Erythroblast (primary cell): ENCODE data around the gene REPIN1.

Experiments used
- DNase-seq, 2 experiments: peaks; one replicate each; lab custom pipeline; 2025; lab: John Stamatoyannopoulos, UW
- GATA1 ChIP-seq: IDR thresholded peaks from 2 replicates; pipeline ENCODE4 v1.6.1; 2011; ENCODE audit warnings: low read depth, mild to moderate bottlenecking, control low read depth, low read length, moderate library complexity
- POLR2A ChIP-seq: IDR thresholded peaks from 2 replicates; pipeline ENCODE4 v1.6.1; 2011; ENCODE audit warnings: mild to moderate bottlenecking, low read length

Gene REPIN1

GRCh38 chr7:150341263-150342120 is 27.1 kb upstream of the REPIN1 start, which contains the start of gene RARRES2:
Gene RARRES2, minus strand, starts transcription at chr7:150341629. Its CDS starts 1,020 bp downstream, at chr7:150340609.
- DNase-seq, result no peak
- TF ChIP-seq GATA1, result no peak
- no peak for TF ChIP-seq POLR2A

DNA sequence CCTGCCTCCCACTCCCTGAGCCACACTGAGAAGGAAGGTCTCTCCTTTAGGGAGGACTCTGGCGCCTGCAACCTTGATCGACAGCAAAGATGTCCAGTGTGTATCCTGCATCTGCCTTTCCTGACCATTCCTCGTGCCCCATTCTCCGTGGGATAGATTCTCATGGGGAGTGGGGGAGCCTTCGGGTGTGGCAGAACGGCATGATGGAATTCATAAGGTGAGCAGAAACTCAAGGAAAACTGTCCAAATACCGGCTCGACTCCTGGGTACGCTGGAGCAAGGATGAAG is 26.6 kb upstream of the REPIN1 start:
- DNase-seq, result no peak
- TF ChIP-seq POLR2A (no peak), GATA1 (no peak)

DNA sequence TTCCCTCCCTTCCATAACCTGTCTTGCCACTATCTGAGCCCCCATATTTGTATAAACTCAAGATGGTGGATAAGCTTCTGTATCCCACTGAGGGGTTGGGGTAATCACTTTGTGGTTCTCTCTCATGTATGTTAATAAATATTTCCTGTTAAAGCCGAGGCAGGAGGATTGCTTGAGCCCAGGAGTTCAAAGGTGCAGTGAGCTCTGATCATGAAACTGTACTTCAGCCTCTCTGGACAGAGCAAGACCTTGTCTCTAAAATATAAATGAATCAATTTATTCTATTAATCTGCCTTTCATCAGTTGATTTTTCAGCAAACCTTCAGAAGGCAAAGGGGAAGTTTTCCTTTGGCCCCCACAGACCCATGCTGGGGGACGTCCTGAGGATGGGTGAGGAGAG is 25.4 kb upstream of the REPIN1 start:
- no peak for TF ChIP-seq GATA1
- no peak for TF ChIP-seq POLR2A
- no peak for DNase-seq

DNA sequence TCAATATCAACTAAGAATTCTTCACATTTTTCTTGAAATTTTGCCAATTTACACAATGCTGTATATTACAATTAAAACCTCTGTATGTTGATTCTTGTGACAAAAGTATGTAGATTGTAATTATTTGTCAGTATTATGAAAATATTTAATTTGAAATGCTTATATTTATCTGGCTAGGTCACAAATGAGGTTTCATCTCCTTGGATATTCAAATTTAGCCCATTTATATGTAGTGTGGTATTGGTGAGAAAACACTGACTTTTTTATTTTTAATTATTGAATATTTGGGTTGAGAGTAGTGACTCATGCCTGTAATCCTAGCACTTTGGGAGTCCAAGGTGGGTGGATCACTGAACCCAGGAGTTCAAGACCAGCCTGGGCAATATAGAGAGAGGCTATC is 24.3 kb upstream of the REPIN1 start:
- TF ChIP-seq POLR2A, result no peak
- DNase-seq, result no peak

GRCh38 chr7:150345012-150345411 is 23.6 kb upstream of the REPIN1 start:
- DNase-seq, result no peak
- TF ChIP-seq GATA1 (no peak), POLR2A (no peak)

DNA sequence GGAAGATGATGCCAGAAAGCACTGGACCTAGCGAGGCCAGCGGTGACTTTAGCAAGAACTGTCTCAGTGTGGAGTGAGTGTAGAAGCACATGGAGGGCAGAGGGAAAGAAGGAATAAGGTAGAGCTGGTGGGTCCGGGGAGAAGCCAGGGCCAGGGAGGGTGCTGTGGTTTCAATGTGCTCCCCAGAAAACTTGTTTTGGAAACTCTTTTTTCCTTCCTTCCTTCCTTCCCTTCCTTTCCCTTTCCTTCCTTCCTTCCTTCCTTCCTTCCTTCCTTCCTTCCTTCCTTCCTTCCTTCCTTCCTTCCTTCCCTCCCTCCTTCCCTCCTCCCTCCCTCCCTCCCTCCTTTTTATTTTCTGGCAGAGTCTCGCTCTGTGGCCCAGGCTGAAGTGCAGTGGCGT is 21.7 kb upstream of the REPIN1 start:
- TF ChIP-seq GATA1 (no peak), POLR2A (no peak)
- DNase-seq, result no peak

DNA sequence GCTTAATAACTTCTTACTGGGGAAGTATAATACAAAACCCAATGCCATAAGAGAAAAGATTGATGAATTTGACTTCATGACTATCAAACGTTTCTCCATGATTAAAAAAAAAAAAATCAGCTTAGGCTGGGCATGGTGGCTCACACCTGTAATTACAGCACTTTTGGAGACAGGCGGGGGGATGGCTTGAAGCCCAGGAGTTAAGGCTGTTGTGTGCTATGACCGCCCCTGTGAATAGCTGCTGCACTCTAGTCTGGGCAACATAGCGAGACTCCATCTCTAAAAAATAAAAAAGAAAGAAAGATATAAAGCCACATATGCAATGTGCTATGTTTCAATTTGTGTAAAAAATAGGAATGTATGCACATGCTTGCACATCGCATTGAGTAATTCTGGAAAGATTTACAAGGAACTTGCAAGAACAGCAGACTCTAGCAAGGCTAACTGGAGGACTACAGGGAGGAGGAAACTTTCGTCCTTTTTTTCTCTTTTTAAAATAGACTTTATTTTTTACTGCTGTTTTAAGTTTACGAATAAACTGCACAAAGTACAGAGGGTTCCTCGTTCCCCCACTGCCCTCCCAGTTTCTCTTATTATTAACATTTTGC is 16.9 kb upstream of the REPIN1 start:
- no peak for DNase-seq
- no peak for TF ChIP-seq POLR2A
- no peak for TF ChIP-seq GATA1

GRCh38 chr7:150355666-150356059 is 13.0 kb upstream of the REPIN1 start:
- no peak for DNase-seq
- no peak for TF ChIP-seq GATA1
- TF ChIP-seq POLR2A, result no peak

DNA sequence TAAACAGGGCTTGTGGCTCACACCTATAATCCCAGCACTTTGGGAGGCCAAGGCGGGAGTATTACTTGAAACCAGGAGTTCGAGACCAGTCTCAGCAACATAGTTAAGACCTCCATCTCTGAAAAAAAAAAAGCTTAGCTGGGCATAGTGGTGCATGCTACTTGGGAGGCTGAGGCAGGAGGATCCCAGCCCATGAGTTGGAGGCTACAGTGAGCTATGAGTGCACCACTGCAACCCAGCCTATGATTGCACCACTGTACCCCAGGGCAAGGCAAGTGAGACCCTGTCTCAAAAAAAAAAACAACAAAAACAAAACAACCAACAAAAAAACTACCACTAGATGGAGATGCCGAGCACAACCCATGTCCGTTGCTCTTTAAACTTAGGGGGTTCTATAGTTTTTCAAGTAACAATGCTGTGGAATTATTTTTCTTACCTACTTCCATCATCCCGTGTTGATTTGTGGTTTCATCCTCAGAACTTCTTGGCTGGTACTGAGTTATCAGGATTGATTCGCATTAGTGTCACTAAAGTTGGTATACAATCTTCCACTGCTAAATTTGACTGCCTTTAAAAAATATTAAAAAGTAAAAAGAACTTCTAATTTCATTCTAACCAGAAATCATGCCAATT is 12.2 kb upstream of the REPIN1 start:
- DNase-seq, result peak; percentile 54 to 69
- TF ChIP-seq POLR2A (no peak), GATA1 (no peak)

GRCh38 chr7:150357270-150357669 is 11.4 kb upstream of the REPIN1 start:
- TF ChIP-seq GATA1 (no peak), POLR2A (no peak)
- no peak for DNase-seq

- TF ChIP-seq POLR2A, result no peak
- TF ChIP-seq GATA1, result no peak
- DNase-seq, result no peak
Measured at GRCh38 chr7:150357771-150358427, 10.7 kb upstream of the REPIN1 start.

GRCh38 chr7:150358433-150358832 is 10.2 kb upstream of the REPIN1 start:
- TF ChIP-seq GATA1 (no peak), POLR2A (no peak)
- no peak for DNase-seq

DNA sequence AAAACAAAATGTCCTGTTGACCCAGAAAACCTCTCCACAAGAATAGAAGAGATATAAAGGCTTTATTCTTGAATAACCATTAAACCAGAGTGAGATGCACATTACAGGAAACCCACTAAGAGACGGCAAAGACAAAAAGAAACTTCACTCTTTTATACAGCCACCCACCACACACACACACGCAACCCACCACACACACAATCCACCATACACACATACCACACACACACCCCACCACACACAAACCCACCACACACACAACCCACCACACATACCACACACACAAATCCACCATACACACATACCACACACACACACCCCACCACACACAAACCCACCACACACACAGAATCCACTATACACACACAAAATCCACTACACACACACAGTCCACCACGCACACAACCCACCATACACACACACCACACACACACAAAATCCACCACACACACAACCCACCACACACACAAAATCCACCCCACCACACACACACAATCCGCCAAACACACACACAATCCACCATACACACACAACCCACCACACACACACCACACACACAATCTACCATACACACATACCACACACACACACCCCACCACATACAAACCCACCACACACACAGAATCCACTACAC is 9.5 kb upstream of the REPIN1 start:
- no peak for TF ChIP-seq POLR2A
- TF ChIP-seq GATA1, result no peak

More for the DNA sequence above, 9.5 kb upstream of the REPIN1 start:
- DNase-seq, result peak in 1 of 2 experiments; percentile 48
